CD4-positive, alpha-beta T cell treated with Interleukin-4 for 4 hours (primary cell): ENCODE data around the gene CELA2A.
"Not testable (repeated sequence)": the region's sequence is repeated elsewhere in the genome, so short reads cannot be mapped to it uniquely, and the experiment has no call there.

Source experiments
- DNase-seq: peaks from one replicate; pipeline ENCODE4 v3.0.0-alpha.2; 2020

The CELA2A gene

DNA sequence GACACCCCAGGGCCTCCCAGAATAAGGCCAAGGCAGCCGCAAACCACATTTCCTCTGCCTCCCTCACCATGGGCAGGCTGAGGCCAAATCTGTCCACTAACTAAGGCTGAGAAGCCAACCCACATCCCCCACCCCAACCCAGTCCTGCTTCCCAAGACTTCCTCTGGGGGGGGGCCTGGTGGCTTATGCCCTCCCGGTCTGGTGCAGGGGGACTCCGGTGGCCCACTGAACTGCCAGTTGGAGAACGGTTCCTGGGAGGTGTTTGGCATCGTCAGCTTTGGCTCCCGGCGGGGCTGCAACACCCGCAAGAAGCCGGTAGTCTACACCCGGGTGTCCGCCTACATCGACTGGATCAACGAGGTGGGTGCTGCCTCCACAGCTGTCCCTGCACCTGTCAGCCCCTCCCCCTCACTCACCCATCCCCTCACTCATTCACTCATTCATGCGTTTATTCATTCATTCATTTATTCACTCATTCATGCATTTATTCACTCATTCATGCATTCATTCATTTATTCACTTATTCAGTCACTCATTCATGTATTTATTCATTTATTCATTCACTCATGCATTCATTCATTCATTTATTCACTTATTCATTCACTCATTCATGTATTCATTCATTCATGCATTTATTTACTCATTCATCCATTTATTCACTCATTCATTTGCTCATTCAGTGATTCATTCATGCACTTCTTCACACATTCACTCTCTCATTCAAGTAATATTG, 11.0 kb upstream of the CELA2A start:
- no peak for DNase-seq

DNA sequence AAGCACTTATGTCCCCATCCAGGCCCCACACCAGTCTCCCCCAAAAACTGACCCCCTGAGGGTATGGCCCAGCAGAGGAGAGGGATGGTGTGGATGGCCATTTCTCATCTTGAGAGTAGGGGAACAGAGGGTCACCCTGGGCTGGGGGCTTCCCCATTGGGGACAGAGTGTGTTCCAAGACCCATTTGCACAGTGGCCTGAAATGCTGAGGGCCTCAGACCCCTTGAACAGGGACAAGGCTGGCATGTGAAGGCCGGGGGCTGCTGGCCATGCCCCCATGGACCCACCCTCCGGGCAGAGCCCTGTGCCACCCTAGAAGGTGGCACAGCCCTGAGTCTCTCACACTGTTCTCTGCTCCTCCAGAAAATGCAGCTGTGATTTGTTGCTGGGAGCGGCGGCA, 10.3 kb upstream of the CELA2A start:
- no peak for DNase-seq

DNA sequence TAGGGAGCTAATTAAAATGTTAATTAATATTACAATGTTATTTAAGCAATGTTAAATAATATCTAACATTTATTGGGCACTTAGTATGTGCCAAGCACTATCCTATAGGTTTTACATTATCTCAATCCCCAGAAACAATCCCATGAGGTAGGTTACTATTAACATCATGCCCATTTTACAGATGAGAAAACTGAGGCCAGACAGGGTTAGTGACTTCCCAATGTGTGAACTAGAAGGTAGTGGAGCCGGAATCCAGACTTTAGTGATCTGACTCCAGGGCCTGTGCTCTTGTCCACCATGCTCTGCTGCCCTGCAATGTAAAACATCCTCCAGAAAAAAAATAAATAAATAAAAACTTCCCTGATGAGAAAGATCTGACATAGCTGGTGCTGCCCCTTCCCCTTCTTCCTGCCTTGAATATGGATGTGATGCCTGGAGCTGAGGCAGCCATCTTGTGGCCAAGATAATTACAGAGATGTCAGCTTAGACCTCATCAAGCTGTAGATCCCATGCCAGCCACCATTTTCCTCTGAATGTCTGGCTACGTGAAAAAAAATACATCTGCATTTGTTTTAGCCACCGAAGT, 7.6 kb upstream of the CELA2A start:
- no peak for DNase-seq

DNA sequence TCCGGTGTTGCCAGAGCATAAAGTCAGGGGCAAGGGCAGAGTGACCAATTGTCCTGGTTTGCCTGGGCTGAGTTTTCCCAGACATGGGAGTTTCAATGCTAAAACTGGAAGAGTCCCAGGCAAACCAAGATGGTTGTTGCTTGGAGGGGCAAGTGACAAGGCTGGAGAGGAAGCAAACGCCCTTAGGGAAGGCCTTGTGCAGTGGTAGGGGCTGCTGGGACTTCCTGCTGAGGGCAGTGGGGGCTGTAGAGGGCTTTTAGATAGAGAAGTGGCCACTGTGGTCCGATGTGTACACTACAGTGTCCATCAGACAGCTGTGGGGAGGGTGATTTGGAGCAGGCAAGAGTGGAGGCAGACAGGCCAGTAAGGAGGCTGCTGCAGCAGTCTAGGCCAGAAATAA, 7.0 kb upstream of the CELA2A start:
- no peak for DNase-seq

DNA sequence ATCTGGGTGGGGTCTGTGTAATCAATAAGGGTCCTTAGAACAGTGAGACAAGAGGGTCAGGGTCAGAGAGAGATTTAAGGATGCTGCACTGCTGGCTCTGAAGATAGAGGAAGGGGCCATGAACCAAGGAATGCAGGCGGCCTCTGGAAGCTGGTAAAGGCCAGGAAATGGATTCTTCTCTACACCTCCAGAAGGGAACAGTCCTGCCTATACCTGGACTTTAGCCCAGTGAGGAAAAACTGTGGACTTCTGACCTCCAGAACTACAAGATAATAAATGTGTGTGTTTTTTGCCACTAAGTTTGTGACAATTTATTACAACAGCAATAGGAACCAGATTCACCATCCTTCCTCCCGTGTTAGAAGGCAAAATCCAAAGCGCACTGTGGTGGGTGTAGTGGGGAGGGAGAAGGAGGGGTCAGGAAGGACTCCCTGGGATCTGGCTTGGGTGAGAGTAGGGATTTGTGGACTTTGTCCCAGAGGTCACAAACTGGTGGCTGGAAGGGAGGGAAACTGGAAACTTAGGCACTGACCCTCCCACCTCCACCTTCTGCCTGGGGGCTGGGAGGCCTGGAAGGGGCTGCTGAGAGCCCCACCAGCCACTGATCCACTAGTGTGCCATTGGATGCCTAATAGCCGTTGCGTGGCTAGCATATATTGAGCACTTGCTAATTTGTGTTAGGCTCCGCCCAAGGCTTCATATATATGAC, 5.4 kb upstream of the CELA2A start:
- DNase-seq = no peak

DNA sequence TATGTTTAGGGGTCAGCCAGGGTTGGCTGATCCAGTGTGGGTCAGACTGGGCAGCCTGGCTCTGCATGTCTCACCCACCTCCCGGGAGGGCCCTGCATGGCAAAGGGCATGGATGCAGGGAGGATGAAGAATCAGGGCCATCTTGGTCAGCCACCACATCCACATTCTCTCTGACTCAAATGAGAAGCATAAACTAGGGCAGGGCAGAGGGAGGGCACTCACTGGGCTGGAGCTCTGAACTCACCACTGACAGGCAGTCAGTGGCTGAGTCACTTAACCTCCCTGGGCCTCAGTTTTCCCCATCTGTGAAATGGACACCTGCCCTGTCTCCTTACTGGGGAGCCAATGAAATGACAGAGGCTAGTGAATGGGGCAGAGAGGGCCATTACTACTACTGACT, 4.3 kb upstream of the CELA2A start:
- DNase-seq = no peak

DNA sequence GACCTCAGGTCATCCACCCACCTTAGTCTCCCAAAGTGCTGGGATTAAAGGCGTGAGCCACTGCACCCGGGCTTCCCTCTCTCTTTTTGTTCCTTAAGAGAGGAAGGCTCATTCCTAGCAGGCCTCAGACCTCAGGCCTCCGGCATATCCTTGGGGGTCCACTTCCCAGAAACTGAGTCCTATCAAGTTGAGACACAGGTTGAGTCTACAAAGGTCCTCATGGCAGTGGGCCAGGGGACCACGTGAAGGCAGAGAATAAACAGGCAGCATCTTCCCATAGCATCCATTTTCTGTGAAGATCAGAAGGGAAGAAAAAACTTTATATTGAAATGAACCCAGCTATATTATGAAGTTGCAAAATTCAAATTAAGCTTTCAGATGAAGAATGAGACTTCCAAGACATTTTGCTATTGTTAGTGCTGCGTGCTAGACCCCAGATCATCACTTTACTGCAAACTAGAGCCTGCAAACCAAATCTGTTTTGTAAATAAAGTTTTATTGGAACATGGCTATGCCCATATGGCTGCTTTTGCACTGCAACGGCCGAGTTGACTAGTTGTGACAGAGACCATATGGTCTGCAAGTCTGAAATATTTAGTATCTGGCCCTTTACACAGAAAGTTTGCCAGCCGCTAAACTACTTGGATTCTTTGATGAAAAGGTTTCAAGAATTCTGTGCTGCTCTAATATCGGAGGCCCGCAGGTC, 3.5 kb upstream of the CELA2A start:
- DNase-seq = no peak

DNA sequence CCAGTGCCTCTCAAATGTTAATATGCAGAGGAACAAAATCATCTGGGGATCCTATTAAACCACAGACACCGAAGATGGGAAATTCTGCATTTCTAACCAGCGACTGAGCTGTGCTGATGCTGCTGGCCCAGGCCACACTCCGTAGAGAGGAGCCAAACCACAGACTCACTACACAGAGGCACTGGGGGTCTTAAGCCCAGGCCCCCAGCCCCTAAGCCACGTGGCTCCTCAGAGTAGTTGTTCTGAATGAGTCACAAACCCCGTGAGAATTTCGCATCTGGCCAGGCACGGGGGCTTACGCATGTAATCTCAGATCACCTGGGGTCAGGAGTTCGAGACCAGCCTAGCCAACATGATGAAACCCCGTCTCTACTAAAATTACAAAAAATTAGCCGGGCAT, 2.8 kb upstream of the CELA2A start:
- no peak for DNase-seq

DNA sequence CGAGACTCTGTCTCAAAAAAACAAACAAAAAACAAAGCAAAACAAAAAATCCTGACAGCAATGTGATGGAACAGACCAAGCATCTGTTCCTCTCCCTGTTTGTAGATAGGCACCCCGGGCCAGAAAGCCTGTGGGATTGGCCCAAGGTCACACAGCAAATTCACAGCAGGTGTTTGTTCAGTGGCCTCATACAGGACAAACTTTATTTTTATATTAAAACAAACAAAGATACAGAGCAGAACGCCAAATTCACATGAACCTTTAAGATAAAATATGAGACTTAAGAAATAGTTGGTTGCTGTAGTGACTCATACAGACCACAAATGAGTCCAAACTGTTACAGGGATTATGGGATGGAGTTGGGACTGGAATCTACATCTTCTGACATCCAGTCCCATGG, 2.3 kb upstream of the CELA2A start:
- no peak for DNase-seq

DNA sequence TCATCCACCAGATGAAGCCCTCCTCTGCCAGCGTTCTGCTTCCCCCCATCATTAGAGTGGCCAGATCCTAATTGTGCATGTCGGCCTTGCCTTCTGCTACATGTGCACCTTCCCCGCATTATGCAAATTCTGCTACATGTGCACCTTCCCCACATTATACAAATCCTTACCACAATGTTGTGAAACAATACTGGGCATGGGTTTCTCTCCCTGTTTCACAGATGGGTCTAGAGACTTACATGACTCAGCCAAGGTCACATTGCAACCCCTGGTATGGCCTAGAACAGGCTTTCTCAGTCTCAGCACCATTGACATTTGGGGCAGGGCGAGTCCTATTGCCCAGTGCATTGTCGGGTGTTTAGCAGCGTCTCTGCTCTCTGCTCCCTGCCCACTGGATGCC, 1.0 kb upstream of the CELA2A start:
- DNase-seq = no peak

DNA sequence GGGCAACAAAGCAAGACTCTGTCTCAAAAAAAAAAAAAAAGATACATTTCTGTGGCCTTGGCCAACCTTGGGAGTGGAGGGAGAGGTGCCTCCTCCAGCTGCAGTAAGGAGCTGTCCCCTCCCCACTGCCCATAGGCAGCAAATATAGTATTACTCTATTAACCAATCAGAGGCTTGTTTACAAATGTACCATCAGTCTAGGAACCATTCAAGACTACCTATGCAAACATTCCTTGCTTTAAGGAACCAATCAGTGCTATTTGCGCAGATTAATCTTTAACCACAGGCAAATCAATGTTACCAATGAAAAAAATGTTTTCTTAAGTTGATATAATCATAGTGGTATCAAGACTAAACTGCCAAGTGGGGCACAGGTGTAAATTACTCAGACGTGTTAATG, 1.1 kb downstream of the CELA2A start:
- DNase-seq = no peak

DNA sequence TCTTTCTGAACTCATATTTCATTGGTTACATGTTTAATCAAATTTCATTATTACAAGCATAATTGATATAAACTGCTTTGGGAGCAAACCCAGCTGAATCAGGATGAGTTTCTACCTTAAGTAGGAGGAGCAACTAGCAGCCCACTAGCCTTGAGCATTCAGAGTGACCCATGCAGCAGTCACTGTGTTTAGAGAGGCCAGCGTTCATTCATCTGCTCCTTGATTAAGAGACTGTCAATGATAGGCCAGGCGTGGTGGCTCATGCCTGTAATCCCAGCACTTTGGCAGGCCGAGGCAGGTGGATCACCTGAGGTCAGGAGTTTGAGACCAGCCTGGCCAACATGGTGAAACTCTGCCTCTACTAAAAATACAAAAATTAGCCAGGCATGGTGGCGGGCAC, 1.9 kb downstream of the CELA2A start:
- DNase-seq = not testable (repeated sequence)

DNA sequence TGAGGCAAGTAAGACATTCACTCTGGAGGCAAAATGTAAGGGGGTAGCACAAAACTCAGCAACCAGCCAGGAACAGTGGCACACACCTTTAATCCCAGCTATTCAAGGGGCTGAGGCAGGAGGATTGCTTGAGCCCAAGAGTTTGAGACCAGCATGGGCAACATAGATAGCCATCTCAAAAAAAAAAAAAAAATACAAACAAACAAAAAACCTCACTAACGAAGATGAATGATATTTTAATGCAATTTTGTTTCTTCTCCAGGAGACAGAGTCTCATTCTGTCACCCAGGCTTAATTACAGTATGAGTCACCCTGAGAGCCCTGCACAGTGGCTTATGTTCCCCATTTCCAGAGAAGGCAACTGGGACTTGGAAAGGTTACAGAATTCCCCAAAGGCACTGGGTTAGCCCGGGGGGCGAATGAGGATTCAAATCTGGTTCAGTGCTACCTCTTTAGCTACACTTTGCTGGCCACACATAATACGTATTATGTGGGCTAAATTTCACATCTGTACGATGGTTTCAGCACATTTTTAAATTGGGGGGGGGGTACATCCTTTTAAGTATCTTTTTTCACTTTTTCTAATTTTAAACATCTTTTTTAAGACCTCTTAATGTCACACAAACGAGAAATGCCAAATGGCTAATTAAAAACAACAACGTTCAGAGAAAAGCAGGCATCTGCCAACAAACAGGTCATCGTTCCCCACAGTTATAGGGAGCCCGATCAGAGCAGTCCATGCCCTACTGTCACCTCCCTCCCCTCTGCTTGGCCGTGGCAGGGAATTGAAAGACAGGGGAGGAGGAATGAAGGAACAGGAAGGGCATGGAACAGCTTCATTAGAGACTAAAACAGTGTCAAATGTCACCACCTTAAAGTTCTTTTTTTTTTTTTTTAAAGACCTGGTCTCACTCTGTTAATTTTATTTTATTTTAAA, 3.5 kb downstream of the CELA2A start:
- no peak for DNase-seq

DNA sequence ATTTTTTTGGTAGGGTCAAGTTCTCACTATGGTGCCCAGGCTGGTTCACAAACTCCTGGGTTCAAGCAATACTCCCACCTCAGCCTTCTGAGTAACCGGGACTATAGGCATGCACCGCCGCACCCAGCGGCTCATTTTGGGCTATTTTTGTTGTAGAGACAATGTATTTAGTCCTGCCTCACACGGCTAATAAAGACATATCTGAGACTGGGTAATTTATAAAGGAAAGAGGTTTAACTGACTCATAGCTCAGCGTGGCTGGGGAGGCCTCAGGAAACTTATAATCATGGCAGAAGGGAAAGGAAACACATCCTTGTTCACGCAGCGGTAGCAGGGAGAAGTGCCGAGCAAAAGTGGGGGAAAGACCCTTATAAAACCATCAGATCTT, 4.2 kb downstream of the CELA2A start:
- DNase-seq = no peak

DNA sequence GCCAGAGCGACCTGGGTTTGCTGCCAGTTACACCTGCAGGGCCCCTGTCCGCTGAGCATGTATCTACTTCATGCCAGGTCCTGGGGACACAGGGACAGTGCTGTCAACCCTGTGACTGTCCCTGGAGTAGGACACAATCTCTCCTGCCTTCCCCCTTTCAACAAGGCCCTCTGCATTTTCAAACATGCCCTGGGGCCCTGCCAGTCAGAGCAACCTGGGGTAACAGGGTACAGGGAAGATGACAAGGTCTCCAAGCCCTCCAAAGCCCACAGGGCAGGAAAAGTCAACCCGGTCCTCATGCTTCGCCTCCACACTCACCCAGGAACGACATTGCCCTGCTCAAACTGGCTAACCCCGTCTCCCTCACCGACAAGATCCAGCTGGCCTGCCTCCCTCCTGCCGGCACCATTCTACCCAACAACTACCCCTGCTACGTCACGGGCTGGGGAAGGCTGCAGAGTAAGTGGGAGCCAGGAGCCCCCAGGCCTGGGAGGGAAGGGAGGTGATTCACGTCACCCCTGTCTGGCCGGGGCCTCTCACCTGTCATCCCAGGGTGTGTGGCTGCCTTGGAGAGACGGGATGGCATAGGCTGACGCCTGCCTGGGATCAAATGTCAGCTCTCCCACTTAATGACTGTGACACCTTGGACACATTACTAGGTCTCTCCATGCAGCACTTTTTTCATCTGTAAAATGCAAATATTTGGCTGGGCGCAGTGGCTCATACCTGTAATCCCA, 6.7 kb downstream of the CELA2A start:
- not testable (repeated sequence) for DNase-seq

DNA sequence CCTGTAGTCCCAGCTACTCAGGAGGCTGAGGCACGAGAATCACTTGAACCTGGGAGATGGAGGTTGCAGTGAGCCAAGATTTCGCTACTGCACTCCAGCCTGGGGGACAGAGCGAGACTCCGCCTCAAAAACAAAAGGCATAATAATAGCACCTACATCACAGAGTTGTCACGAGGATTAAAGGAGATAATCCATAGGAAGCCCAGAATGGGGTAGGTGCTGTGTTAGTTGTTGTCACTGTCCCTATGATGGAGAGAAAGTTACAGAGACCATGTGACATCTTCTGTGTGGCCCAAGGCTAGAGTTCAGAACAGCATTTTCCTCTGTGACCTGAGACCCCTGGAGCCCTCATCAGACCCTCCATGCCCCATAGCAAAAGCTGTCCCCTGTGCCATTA, 7.4 kb downstream of the CELA2A start:
- DNase-seq = not testable (repeated sequence)

DNA sequence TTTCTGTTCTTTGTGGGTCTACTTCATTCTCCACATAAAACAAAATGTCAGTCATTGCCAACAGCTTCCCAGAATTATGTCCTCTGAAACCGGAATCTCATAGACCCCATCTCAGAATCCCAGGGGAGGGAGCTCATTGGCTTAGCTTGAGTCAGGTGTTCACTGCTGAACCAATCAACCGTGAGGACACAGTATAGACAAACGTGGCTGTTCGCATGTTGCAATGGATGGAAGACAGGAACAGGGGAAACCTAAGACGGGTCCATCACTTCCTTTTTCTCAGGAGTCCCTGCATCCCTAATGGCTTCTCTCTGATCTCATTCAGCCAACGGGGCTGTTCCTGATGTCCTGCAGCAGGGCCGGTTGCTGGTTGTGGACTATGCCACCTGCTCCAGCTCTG, 9.1 kb downstream of the CELA2A start:
- no peak for DNase-seq

DNA sequence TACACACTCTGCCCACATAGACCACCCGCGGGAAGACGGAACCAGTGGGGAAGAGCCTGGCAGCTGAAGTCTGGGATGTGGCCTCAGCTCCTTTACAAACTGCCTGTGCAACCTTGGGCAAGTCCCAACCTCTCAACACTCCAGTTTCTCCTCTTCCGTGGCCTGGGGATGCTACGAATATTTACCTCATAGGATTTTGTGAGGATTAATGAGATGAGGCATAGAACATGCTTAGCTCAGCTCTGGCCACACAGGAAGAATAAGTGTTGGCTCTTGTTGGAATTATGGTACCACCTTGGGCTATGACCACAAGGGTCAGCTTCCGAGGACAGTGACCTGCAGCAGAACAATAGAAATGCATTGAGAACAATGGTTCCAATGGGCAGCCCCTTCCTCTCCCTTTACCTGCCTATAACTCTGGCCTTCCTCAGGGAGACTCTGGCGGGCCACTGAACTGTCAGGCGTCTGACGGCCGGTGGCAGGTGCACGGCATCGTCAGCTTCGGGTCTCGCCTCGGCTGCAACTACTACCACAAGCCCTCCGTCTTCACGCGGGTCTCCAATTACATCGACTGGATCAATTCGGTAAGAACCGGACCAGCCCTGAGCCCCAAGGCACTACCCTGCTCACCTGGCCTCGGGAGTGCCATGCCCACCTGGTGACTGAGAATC, 10.6 kb downstream of the CELA2A start:
- not testable (repeated sequence) for DNase-seq

DNA sequence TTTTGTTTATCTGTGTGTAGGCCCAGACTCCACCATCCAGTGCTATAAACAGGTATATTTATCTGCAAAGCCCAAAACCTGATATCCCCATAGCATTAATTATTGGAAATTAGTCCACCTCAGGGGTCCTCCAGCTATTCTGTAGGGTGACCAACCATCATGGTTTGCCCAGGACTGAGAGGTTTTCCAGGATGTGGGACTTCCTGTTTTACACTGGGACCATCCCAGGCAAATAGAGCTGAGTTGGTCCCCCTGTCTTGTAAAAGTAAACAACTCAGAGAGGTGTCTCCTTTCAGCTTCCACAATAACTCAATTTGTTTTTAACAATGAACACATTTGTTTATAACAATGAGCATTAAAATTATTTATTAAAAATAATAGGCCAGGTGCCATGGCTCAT, 11.6 kb downstream of the CELA2A start:
- DNase-seq = no peak

DNA sequence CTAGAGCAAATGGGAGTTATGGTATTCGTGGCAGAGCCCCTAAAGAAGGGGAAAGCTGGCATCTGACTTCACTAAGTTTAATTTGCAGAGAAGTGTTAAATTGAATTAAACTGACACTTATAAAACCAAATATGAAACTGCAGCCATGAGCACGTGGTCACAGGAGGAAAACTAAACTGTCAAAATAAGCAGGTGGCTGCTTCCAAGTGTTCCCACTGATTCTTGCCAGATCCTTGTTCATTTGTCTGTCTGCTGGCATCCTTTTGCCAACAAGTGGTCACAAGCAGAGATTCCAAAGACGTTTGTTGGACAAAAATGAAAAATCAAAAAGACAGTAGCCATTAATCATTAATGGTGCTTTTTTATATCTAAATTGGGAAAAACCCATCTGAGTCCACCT, 12.8 kb downstream of the CELA2A start:
- no peak for DNase-seq

DNA sequence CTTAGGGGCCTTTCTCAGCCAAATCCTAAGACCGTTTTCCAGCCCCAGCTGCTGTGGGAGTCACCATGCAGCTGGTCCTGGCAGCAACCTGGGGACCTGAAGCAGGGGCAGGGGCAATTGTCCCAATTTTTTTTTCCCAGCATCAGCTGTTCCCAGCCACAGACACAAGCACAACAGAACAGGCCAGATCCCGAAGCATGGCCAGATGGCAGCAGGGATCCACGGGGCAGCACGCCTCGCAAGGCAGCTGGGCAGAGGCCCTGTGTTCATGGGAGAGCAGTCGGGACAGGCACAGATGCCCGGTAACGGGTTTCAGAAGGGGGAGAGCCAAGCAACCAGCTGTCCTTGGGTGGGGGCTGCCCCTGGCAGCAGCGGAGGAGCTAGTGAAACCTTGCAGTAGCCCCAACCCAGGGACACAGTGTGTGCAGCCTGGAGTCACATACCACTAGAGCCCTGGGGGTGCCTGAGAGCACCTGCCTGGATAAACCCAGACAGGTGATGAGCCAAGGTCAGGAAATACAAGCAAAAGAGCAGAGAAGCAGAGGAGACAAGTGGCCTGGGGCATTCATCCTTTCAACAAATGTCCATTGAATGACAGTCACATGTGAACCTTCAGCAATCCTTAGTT, 13.4 kb downstream of the CELA2A start:
- DNase-seq = not testable (repeated sequence)
